Mesenteric fat pad (tissue), 1 donor: ENCODE data around the gene TOLLIP. TPM values are rescaled to one million over a fixed set of nuclear protein-coding genes. Genes with fewer than 3 reads are reported as not detected.

Experiments
- microRNA-seq: library from miRNA; unstranded; fragments of <30 nt; microRNA quantifications from one replicate; pipeline ENCODE4 v1.2.0, GENCODE V29; 2020; ENCODE audit warnings: borderline number of aligned reads
- total RNA-seq: library from RNA; stranded (reverse); fragmentation: NEBNext Ultra II Directional; extraction: Animal tissue kit (Norgen Biotek cat#: 25700); gene quantifications from one replicate; pipeline ENCODE4 v1.2.1, GENCODE V29; 2021
- donor health status: DM: yes; HTN: yes; CAD: no.

Gene TOLLIP
- total RNA-seq, 1 donor from 2014 or later: 63.6 TPM

Small RNA genes lying within 50 kb of the gene (microRNA-seq; reads per million reads assigned to microRNA genes)
- not detected for gene MIR6744

Other genes starting within 250 kb of the TOLLIP start
- gene MUC2, start 234.8 kb downstream of the TOLLIP start, total RNA-seq: 0.80 TPM
- gene MUC5AC, start 151.7 kb downstream of the TOLLIP start, total RNA-seq: not detected
- gene MUC5B, start 86.6 kb downstream of the TOLLIP start, total RNA-seq: not detected
- 1.4 TPM for gene BRSK2, start 80.3 kb upstream of the TOLLIP start, total RNA-seq
- gene MOB2, start 177.1 kb upstream of the TOLLIP start, total RNA-seq: 39.8 TPM